GM21526 (cell line): ENCODE results near the gene PFN4.
"Not testable (repeated sequence)": the region's sequence is repeated elsewhere in the genome, so short reads cannot be mapped to it uniquely, and the experiment has no call there.

Experiments used
- ATAC-seq: cut with Tn5 transposase; IDR thresholded peaks from one replicate; pipeline ENCODE4 v1.9.1; 2021; ENCODE audit warnings: moderate library complexity; ENCODE audit not compliant: unreplicated experiment, low FRiP score

The PFN4 gene, protein sequence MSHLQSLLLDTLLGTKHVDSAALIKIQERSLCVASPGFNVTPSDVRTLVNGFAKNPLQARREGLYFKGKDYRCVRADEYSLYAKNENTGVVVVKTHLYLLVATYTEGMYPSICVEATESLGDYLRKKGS

DNA sequence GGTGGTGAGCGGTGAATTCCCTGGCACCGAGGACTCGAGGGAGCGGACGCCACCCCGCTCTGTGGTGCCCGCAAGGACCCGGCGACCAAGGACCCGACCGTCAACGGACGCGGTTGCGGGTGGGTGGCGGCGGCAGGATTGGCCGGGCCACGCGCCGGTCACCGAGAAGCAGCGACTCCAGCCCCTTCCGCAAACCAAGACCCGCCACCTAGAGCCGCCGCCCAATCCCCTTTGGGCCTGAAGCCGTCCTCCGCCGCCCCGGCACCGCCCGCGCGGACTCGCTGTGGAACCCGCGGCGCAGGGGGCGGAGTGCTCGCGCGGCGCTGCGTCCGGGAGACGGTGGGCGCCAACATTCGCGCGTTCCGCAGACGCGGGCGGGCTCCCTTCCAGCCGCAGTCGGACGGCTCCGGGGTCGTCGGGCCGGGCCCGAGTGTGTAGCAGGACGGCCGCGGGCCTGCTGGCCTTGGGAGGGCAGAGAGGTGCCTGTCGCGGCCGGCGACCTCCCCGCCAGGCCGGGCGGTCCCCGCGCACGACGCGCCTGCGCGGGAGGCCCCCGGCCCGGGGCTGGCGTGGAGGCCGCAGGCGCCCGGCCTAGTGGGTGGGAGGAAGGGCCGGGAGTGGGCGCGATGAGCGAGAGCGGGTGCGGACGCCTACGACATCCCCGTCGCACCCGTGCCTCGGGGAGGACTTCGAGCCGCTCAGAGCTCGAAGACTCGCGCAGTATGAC is at the start of gene PFN4, which contains the start of gene FAM228B:
Gene PFN4 (minus strand): TSS at position 140 of the 727 bp plus-strand sequence. CDS start 799 bp downstream, outside the sequence.
Gene FAM228B (plus strand): TSS at position 275 of the 727 bp plus-strand sequence. CDS start 893 bp downstream, outside the sequence.
- peak; percentile 82 for ATAC-seq

DNA sequence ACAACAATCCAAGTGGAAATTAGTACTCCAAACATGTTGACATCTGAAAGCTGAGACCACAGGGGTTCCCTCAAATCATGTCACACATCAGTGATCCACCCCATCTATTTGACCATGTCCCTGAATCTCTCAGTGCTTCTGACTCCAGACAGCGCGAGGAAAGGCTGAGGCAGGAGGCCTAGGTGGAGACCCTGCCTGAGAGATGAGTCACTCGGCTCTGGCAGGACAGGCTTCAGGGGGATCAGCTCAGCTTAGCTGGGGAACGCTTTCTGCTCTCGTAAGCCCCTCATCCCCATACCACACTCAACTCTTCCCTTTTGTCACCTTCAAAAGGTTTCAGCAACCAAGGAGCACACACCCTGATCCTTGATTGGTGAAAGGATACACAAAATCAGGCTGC is 45.9 kb upstream of the PFN4 start:
- ATAC-seq = no peak

DNA sequence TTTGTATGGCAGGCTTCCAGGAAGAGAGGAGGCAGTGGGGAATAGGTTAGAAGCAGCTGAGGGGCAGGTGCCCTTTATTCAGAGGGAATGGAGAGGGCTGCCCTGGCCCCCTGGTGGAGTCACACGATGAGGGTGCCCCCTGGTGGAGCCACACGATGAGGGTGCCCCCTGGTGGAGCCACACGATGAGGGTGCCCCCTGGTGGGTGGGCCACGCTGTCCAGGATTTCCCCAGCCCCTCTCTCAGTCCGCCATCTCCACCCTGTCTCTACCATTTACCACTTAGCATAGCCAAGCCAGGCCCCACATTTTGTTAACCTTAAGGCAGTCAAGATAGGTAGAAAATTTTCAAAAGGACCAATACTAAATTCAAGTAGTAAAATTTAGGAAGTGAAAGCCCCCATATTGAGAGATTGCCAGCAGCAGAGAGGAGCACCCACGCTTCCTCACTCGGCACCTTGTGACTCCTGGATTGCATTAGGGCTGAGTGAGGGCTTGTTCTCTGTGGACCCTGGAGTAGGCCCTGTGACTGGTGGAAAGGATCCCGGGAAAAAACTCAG is 41.4 kb upstream of the PFN4 start:
- ATAC-seq = peak; percentile 66

DNA sequence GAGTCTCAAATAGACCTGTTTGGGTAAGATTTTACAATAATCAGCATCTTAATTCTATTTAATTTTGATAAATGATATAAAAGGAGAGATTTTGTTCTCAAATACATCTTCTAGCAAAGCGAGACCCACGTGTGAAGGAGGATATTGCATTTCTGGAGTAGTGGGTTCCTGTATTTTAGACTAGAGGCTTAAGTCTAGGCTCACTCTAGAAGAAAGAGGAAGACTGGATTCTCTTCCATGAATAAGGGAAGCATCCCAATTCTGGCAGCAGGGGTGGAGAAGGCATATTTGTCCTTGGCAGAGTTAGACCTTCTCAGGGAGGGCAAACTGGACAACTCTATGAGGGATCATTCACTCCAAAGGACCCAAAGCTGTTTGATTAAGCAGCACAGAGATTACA is 40.5 kb upstream of the PFN4 start:
- ATAC-seq = no peak

DNA sequence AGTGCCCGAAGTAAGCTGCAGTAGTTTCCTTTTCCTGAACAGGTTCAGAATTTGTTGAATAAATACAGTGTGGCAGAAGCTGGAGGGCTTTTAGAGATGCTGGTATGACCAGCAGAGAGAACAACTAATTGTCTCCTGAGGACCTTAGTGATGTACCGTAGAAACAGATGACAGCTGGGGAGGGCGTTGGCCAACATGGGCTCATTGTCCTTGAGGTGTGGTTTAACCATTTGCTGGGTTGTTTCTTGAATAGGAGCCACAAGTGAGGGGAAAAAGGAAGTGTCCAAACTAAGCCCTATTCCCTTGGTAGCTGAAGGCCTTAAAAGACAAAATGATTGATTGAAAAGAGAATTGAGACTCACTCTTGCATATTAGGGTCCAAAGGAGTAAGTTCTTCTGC is 40.1 kb upstream of the PFN4 start:
- ATAC-seq = no peak

DNA sequence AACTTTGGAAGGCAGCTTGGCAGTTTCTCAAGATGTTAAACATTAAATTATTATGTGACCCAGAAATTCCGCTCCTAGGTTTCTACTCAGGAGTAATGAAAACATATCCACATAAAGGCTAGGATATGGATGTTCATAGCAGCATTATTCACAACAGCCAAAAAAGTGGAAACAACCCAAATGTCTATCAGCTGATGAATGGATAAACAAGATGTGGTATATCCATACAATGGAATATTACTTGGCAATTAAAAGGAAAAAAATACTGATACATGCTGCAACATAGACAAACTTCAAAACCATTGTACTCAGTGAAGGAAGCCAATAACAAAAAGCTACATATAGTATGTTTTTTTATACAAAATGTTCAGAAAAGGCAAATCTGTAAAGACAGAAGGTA is 39.4 kb upstream of the PFN4 start:
- no peak for ATAC-seq

DNA sequence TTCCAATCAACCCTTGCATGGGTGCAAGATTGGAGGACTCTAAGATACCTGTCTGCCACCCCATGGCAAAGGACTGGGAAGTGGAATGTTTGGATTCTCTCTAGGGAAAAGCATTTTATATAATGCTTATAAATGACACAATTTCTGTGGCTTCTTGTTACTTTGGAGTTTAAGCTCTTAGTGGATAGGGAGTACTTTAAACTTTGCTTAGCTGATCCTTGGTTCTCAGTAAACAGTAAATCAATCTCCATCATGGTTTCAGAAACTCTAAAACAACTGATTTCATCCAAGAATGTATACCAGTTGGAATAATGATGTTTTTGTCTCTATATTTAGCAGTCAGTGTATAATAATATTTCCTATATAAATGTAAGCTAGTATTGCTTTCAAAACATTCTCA is 37.6 kb upstream of the PFN4 start:
- no peak for ATAC-seq

DNA sequence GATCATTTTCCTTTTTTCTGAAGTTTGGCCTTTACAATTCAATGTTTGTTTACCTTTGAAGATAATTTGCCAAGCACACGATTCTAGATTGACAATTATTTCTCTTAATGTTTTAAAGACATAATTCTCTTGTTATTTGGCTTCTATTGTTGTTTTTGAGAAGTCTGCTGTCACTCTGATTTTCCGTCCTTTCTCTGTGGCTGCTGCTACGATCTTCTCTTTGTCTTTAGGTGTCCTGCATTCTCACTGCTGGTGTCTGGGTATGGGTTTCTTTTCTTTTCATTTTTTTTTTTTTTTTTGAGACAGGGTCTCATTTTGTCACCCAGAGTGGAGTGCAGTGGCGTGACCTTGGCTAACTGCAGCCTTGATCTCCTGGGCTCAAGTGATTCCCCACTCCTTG is 36.6 kb upstream of the PFN4 start:
- no peak for ATAC-seq

DNA sequence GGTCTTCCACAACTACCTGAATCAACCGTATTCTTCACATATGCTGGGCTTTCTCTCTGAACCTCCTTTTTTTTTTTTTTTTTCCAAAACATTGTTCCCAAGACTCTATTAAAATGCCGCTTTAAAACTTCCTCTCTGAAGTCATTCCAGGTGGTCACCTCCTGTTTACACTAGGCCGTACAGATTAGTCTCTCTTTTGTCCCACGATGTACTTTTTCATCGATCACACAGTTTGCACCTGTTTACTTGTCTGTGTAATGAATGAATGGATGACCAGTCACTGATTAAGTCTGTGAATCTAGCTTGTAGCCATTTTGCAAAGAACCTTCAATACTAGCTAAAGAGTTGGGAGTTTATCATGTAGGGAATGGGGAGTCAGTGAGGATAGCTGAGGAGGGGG is 35.0 kb upstream of the PFN4 start:
- no peak for ATAC-seq

DNA sequence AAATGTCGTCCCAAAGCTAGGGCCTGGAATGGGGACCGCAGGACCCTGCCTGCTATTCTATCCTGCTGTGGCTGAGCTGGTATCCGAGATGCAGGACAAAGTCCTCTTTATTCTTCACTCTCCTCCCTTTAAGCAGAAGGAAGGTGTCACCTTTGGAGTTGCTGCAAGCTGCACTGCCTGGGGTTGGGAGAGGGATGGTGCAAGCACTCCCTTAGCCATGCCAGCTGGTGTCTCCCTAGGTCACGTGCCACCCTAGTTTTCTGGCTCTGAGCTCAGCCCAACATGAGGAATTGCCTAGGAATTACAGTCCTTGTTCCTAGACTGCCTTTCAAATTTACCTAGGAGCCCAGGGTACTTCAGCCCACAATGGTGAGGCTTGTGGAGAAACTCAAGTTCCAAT is 30.3 kb upstream of the PFN4 start:
- ATAC-seq = no peak

DNA sequence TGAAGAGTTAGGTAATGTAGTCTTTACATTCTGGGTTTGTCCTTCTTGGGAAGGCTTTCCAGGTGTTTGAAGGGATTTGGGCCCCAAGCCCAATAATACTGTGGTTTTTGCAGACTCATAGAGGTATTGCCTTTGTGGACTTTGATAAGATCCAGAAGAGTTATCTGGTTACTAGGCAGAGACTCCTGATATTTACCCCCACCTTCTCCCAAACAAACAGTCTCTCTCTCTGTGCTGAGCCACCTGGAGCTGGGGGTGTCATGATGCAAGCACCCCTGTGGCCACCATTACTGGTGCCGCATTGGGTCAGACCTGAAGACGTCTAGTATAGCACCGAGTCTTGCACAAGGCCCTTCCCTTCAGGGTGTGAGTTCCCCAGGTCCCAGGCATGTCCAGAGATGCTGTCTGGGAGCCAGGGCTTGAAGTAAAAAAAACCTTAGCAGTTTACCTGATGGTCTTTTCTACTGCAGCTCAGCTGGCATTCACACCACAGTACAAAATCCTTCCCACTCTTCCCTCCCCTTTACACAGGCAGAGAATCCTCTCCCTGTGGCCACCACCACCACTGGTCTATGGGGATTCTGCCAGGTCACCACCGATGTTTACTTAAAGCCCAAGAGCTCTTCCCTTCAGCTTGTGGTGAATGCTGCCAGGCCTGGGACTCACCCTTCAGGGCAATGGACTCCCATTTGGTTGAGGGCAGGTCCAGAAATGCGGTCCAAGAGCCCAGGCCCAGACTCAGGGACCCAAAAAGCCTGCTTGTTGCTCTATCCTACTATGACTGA is 29.5 kb upstream of the PFN4 start:
- ATAC-seq = no peak

DNA sequence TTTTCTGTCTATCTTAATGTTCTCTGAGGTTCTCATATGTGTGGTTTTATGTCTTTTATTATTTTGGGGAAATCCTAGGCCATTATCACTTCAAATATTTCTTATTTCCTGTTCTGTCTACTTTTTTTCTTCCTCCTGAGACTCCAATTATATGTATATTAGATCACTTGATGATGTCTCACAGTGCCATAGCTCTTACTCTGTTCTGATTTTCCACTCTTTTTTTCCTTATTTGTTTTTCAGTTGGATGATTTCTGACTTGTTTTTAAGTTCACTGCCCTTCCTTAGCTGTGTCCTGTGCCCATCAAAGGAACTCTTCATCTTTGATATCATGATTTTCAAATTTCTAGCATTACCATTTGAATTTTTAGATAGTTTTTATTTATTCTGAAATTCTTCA is 24.2 kb upstream of the PFN4 start:
- no peak for ATAC-seq

DNA sequence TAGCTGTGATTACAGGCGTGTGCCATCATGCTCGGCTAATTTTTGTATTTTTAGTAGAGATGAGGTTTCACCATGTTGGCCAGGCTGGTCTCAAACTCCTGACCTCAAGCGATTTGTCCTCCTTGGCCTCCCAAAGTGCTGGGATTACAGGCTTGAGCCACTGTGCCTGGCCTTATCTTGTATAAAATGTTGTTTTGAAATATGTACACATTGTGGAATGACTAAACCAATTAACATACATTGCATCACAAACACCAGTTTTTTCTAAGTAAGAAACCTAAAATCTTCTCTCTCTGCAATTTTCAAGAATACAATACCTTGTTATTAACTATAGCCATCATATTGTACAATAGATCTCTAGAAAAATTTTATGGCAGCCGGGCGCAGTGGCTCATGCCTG is 17.2 kb upstream of the PFN4 start:
- not testable (repeated sequence) for ATAC-seq

DNA sequence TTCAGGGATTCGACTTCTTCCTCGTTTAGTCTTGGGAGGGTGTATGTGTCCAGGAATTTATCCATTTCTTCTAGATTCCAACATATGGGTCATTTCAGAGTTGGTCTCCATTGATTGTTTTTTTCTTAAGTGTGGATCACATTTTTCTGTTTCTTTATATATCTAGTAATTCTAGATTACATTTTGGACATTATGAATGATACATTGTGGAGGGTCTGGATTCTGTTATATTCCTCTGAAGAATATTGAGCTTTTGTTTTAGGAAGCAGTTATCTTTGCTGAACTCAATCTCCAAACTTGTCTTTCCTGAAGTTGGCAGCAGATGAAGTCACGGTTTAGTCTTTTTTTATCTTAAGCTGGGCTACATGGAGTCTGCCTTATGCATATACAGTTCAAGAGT is 9.4 kb upstream of the PFN4 start:
- no peak for ATAC-seq

DNA sequence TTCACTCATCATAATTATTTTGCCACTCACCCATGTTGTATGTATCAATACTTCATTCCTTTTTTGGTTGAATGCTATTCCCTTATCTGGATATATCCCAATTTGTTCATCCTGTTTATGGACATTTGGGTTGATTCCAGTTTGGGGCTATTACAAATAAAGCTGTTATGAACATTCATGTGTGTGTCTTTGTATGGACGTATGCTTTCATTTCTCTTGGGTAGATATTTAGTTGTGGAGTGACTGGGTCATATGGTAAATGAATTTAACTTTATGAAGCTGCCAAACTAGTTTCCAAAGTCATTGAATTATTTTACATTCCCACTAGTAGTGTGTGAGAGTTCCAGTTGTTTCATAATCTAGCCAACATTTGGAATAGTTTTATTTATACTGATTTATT is 2.8 kb upstream of the PFN4 start:
- ATAC-seq = no peak

DNA sequence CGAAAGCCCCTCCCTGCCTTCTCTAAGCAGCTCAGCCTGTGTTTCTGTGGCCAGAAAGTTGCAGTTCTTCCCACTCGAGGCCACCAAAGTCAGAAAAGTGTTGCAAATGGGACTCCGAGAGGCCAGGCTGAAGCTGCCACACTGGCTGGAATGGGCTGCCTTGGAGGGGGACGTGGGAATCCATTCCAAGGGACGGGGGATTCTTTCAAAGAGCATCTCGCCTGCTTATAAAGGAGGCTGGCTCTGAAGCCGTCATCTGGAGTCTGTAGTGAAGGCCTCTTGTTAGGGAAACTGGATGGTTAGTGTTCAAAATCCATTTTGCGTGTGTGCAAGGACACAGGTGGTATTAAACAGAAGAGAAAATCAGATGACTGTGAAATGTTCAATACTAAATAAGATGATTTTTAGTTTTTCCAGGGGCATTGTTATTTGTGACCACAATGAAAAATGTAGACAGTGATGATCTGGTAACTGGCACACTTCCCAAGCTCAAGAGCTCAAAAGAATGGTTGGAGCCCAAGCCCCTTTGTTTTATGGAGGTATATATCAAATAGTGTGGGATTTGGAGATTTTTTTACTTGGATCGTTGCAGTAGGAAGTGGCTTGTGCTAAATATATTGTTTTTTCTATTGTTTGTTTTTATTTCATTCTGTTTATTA is 917 bp upstream of the PFN4 start:
- no peak for ATAC-seq

DNA sequence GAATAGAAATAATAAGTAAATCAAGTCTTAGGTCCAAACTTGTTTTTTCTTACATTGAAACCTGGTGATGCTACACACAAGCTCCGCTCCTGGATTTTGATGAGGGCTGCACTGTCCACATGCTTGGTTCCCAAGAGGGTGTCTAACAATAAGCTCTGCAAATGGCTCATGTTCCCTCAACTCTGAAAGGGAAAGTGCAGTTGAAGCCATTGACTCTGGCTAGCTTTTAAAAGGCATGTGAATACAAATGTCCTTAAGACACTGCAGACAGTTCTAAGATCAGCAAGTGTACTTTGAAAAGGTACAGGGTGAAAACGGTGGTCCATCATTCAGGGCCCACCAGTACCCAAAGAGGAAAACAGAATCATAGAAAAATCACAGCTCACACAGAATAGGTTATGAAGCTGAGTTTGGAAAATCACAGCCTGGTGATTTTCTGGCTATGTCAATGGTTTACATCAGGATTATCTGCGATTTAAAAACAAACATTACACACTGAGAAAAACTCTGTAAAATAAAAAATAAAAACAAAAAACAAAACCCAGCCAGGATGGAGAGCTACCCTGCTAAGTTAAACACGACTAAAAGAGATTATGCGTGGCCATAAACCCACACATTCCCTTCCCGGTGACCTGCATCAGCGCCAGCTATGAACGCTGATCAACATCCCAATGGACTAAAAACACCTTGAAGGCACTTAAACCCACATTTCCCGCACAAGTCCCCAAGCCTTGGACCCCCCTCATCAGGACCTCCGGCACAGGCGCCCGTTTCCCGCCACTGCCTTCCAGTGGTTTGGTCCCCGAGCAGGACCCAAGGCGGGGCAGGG is 554 bp downstream of the PFN4 start:
- no peak for ATAC-seq

DNA sequence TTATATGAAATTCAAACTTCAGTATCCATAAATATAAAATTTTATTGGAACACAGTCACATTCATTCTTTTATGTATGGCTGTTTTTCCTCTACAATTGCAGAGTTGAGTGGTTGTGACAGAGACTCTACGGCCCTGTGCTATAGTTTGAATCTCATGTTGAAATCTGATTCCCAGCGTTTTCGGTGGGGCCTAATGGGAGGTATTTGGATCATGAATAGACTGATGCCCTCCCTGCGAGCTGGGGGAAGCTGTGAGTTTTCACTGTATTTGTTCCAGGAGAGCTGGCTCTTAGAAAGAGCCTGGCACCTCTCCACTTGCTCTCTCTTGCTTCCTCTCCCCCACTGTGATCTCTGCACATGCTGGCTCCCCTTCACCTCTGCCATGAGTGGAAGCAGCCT is 1.7 kb downstream of the PFN4 start:
- ATAC-seq = no peak

DNA sequence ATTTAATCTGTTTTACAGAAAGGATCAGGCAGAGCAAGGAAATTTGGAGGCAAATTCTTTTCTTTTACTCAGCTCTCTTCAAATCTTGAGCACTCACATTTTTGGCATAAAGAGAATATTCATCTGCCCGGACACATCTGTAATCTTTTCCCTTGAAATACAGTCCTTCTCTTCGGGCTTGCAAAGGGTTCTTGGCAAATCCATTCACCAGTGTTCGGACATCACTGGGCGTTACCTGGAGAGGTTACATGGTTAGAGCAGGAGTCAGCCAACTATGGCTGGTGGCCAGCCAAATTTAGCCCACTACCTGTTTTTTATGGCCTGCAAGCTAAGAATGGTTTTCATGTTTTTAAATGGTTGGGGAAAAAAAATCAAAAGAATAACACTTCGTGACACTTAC is 2.1 kb downstream of the PFN4 start:
- ATAC-seq = no peak

DNA sequence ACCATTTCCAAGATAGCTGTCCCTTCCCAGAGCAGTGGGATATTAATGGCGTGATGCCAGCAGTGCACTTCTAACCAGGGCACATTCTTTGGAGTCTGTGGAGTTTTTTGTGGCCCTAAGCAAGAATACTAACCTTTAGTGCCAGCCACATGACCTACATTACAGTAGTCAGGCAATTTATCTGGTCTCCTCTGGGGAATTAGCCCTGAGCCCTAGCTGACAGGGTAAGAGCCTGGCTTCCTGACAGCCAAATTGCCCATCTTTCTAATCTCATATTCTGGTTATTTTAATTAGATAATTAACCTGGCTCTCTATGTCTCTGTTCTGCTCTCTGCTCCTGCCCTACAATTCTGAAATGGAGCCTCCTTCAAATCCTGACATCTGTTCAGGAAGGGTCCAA is 5.2 kb downstream of the PFN4 start:
- ATAC-seq = no peak
